ENCODE data around the gene SOX11.
"Not testable (repeated sequence)": the region's sequence is repeated elsewhere in the genome, so short reads cannot be mapped to it uniquely, and the experiment has no call there.

The SOX11 gene

DNA sequence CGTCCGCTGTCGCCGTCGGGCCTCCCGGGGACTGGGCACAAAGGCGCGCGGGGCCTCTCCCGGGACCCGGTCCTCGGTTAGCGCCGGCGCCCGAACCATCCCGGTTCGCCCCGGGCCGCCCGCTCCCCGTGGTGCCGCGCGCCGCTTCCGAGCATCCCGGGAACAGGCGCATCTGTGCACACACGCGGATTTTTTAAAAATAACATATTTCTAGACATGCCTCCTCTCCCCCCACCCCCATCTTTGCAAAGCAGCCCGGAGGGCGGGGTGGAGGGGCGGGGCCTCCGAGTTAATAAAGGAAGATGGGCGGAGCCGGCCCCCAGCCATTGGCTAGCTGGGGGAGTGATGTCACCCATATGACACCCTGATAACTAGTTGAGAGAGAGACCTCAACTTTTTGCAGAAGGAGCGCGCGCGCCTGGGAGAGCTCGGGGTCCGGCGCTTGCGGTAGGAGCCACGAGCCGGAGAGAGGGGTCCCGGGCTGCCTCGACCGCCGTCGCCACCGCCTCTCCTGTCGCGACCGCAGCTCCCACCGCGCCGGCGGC, at the start of gene SOX11:
Gene SOX11 (plus strand): TSS at position 400 of the 545 bp plus-strand sequence. CDS start 338 bp downstream, outside the sequence.
- DNase-seq (ENCODE audit: low spot score), result no peak
- no peak for FAIRE-seq

DNA sequence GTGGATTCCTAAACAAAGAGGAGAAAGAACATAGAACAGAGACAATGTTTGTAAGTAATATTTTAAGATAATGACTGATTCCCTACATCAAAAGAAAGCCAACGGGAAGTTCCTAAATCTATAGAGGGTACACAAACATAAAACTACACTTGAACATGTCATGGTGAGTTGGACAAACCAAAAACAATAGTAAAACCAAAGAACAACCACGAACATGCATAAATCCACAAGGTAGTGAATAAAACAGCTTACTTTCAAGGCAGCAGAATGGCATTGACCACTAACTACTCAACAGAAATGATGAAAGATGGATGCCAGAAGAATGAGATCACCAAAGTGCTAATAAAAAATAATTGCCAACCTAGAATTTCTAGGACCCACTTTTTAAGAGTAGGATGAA, 39.5 kb upstream of the SOX11 start:
- not testable (repeated sequence) for DNase-seq (ENCODE audit: low spot score); FAIRE-seq

DNA sequence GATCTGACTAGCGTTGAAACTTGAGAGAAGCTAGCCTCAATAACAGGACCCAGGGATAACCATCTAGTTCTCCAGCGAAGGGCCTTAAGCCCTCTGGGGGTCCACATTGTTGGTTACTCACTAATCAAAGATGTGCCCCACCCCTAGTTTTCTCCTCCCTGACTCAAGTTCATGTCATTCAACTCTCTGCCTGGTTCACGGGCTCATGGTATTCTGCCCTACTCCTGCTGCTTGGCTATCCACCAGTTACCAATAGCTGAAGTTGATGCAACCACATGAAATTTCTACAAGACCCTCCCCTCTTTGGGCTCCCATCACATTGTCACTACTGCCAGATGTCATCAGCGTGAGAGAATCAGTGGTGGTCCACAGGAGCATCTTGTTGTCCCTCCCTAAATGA, 38.4 kb upstream of the SOX11 start:
- FAIRE-seq; DNase-seq (ENCODE audit: low spot score): not testable (repeated sequence)

DNA sequence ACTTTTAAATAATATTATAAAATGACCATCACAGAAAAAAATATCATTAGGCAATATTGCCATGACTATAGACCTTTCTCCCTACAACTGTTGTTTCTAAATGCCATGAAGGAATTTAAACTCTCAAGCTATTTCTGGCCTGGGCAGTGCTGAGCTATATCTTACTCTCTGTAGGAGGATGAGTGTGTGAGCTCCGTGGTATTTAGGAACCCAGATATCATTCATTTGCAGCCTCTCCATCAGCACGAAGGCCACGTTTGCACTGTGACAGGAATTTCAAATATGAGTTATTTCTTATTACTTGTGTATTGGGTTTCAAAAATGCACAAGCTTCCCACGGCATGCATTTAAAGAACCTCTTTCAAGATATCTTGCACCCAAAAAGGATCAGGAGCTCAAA, 35.0 kb upstream of the SOX11 start:
- FAIRE-seq (no peak), DNase-seq (ENCODE audit: low spot score) (no peak)

DNA sequence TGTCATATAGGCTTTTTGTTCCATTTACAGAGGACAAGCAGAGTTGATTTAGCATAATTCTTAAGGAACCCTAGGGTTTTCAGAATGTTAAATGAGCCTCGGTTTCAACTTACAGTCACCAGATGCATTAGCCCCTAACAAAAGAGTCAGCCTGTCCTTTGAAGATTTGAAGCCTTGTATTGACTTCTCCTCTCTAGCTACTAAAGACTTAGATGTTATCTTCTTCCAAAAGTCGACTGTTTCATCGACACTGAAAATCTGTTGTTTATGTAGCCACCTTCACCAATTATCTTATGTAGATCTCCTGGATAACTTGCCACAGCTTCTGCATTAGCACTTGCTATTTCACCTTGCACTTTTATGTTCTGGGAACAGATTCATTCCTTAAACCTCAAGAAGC, 31.6 kb upstream of the SOX11 start:
- no peak for FAIRE-seq
- DNase-seq (ENCODE audit: low spot score), result no peak

DNA sequence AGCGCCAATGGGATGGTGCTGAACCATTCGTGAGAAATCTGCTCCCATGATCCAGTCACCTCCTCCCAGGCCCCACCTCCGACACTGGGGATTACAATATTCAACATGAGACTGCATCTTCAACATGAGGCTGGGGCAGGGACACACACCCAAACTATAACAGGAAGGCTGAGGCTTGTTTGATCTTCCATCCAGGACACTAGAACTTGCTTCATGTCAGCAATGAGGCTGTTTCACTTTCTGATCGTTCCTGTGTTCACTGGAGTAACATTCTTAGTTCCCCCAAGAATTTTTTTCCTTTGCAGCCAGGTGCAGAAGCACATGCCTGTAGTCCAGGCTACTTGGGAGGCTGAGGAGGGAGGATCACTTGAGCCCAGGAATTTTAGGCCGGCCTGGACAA, 30.8 kb upstream of the SOX11 start:
- FAIRE-seq, result no peak
- no peak for DNase-seq (ENCODE audit: low spot score)

DNA sequence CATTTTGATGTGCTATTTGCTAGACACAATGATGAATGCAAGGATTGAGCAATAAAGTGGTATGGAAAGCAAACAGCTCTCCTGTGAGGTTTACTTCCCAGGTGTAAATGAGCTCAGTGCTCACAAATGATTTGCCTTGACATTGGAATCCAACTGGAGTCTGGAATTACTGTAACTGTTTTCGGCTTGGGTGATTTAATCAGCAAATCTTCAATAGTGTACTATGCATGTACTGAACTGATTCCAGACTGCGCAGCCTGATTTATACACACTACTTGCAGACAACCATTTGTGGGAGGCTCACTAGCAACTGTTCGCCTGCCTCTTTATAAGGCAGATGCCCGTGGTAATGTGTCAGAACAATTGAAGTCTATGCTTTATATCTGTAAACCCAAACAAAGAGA, 27.9 kb upstream of the SOX11 start:
- no peak for DNase-seq (ENCODE audit: low spot score)

GRCh38 chr2:5665066-5665465, 27.1 kb upstream of the SOX11 start:
- DNase-seq (ENCODE audit: low spot score), result no peak
- no peak for FAIRE-seq

More for the DNA sequence above, 27.9 kb upstream of the SOX11 start:
- FAIRE-seq, result no peak

DNA sequence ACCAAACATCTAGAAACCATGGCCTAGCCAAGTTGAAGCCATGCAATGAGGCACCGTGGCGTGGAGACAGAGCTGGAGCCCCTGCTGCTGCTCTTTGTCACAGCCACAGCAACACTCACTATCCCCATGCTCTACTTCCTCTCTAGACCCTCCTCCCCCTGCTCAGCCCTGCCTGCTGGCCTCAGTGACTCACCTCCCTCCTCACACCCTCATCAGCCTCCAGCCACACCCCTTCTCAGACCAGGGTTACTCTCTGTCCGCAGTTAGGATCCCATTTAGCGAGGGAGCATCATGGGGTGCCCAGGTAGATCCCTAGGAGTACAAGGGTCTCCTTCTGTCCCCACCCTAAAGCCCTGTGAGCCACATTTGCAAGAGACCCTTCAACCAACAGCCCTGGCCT, 25.4 kb upstream of the SOX11 start:
- FAIRE-seq, result no peak

GRCh38 chr2:5667655-5668054, 24.5 kb upstream of the SOX11 start:
- FAIRE-seq; DNase-seq (ENCODE audit: low spot score): not testable (repeated sequence)

More for the DNA sequence above, 25.4 kb upstream of the SOX11 start:
- no peak for DNase-seq (ENCODE audit: low spot score)

GRCh38 chr2:5668682-5669250, 23.4 kb upstream of the SOX11 start:
- FAIRE-seq (no peak), DNase-seq (ENCODE audit: low spot score) (no peak)

DNA sequence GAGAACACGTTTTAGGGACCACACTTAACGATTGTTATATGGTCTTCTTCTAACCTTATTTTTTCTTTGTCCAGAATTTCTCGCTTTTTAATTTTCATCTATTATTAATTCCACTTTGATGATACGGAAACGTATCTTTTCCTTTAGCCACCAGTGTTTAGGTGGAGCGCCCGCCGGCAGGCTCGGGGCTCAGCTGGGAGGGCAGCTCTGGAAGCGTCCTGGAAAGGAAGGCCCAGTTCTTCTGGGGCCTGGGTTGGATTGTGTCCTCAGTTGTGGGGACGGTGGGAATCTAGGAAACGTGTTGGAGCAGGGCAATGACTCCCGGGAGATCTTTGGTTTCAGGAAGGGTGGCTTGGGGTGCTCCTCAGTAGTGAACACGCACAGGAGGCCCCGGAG, 19.4 kb upstream of the SOX11 start:
- FAIRE-seq (no peak), DNase-seq (ENCODE audit: low spot score) (no peak)

GRCh38 chr2:5673145-5674025, 18.8 kb upstream of the SOX11 start:
- FAIRE-seq (no peak), DNase-seq (ENCODE audit: low spot score) (no peak)

- DNase-seq (ENCODE audit: low spot score) (no peak), FAIRE-seq (no peak)
These were observed 18.2 kb upstream of the SOX11 start for GRCh38 chr2:5674026-5674340.

DNA sequence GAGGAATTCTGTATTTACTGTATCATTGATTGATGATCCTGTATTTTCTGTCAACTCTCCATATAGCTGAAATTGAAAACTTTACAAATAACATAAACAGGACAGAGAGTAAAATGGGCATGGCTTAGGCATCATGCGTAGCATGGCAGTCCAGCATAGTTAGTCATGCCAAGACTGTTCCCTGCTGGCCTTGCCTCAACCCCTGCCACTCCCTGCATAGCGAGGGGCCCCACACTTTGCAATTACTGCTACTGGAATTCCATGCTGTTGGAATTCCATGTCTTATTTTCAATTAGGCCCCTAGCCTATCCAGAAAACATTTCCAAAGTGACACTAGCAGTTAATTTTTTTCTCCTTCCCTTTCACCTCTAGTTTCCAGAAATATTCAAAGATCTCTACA, 15.1 kb upstream of the SOX11 start:
- FAIRE-seq (no peak), DNase-seq (ENCODE audit: low spot score) (no peak)

- no peak for DNase-seq (ENCODE audit: low spot score)
- no peak for FAIRE-seq
These were observed 8.7 kb upstream of the SOX11 start for GRCh38 chr2:5683471-5683870.

- DNase-seq (ENCODE audit: low spot score) (no peak), FAIRE-seq (no peak)
These were observed 7.0 kb upstream of the SOX11 start for GRCh38 chr2:5685225-5685624.

DNA sequence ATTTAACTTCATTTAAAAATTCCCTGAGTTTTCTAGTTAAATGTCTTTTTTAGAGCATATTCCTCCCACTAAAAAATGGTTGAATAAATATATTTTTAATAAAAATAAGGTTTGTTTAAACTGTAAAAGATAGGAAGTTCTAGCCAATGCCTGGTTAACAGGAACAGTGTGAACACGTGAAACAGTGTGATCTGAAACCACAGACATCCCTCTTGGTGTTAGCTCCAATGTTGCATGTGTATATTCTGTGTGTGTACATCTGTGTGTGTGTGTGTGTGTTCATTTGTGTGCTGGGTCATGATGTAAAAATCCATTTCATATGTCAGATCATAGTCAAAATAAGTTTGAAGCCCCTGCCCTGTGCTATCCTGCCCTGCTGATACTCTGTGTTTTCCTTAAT, 6.1 kb upstream of the SOX11 start:
- FAIRE-seq, result no peak
- DNase-seq (ENCODE audit: low spot score), result no peak

GRCh38 chr2:5686536-5686935, 5.6 kb upstream of the SOX11 start:
- DNase-seq (ENCODE audit: low spot score) (no peak), FAIRE-seq (no peak)

- DNase-seq (ENCODE audit: low spot score), result no peak
These were observed 2.4 kb upstream of the SOX11 start for GRCh38 chr2:5689750-5690149.

DNA sequence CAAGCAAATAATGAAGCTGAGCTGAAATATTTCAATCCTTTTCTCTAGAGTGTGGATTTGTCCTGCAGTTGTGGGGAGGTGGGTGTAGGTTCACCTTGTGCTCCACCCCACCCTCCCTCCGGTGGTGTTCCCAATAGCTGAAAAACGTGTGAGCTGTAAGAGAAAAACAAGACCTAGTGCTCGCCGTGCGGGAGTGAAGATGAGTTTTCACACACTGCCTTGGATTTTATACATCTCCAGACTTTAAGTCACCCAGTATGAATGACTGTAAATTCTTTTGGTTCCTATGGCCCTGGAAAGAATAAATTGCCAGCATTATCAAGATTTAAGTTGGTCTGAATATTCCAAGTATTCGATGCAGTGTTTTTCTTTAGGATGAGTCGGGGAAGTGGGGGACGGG, 1.9 kb upstream of the SOX11 start:
- FAIRE-seq (no peak), DNase-seq (ENCODE audit: low spot score) (no peak)

More at GRCh38 chr2:5689750-5690149, 2.4 kb upstream of the SOX11 start:
- no peak for FAIRE-seq

GRCh38 chr2:5690718-5691220, 1.4 kb upstream of the SOX11 start:
- no peak for DNase-seq (ENCODE audit: low spot score)
- no peak for FAIRE-seq

Data from RCC 7860 (cell line).